ENCODE data around the gene DNAJC30. TPM values are rescaled to one million over a fixed set of nuclear protein-coding genes. Genes with fewer than 3 reads are reported as not detected.

Gene DNAJC30
- total and polyA plus RNA-seq, 2 of the 8 experiments (the other 6 are each of a cell fraction or from before 2014, with no cell fraction given): 6.1 to 6.3 TPM

GRCh38 chr7:73696372-73696771, 13.1 kb upstream of the DNAJC30 start:
- Histone ChIP-seq H3K4me1 (replicated peaks in 1 of 4; ENCODE audit: control insufficient read depth in 3 of 4, insufficient read depth in 4 of 4, low read length in 3 of 4) (no peaks in the 10 kb centered on the region), H3K9ac (replicated peaks in 1 of 4; ENCODE audit: extremely low read depth in 1 of 4, low read depth in 3 of 4, low read length in 3 of 4) (no peak overlapping the region), H3K9me3 (ENCODE audit: insufficient read depth in 2 of 2, low read depth in 1 of 2, low read length in 1 of 2) (no peaks in the 10 kb centered on the region), H3K4me3 (ENCODE audit: extremely low read depth in 1 of 4, insufficient read depth in 2 of 4, low read depth in 3 of 4, low read length in 4 of 4) (no peak overlapping the region), H4K5ac (ENCODE audit: insufficient read length, low read depth, low read length) (no peak overlapping the region), H2AFZ (ENCODE audit: low read length) (no peak overlapping the region), H2BK120ac (replicated peaks; ENCODE audit: low read depth, low read length) (no peak overlapping the region), H3K18ac (ENCODE audit: extremely low read depth, low read length) (no peak overlapping the region), H3K79me1 (ENCODE audit: low read depth, low read length) (no peaks in the 10 kb centered on the region), H3K27ac (ENCODE audit: low read depth, low read length) (no peak overlapping the region), H3K27me3 (replicated peaks in 1 of 4; ENCODE audit: control insufficient read depth in 3 of 4, extremely low read depth in 1 of 4, insufficient read depth in 3 of 4, low read length in 3 of 4) (no peaks in the 10 kb centered on the region), H2BK15ac (ENCODE audit: low read length) (no peak overlapping the region), H3K4me2 (ENCODE audit: insufficient read depth in 1 of 2, low read depth in 2 of 2, low read length in 2 of 2) (no peak overlapping the region), H3K4ac (replicated peaks; ENCODE audit: insufficient read length, low read depth, low read length) (no peak overlapping the region), H2BK12ac (ENCODE audit: low read depth, low read length) (no peak overlapping the region), H3K14ac (ENCODE audit: insufficient read length) (no peak overlapping the region), H4K8ac (ENCODE audit: extremely low read depth, insufficient read depth, low read length) (no peak overlapping the region), H3K36me3 (ENCODE audit: control insufficient read depth in 2 of 4, insufficient read depth in 4 of 4, low read length in 3 of 4) (peaks cover 16 to 50% (median 33%) of the 10 kb centered on the region in 4 experiments; a peak in 7 of 8 replicates), H2BK20ac (ENCODE audit: low read length) (no peak overlapping the region), H3K23me2 (ENCODE audit: low read depth, low read length) (no peaks in the 10 kb centered on the region), H4K91ac (replicated peaks; ENCODE audit: insufficient read length, low read length) (no peak overlapping the region), H4K20me1 (replicated peaks in 1 of 2; ENCODE audit: control insufficient read depth in 1 of 2, insufficient read depth in 2 of 2, low read length in 2 of 2) (peaks cover 5 to 14% of the 10 kb centered on the region in 2 experiments), H2AK5ac (ENCODE audit: low read depth, low read length) (no peak overlapping the region), H2BK5ac (ENCODE audit: low read depth, low read length) (no peak overlapping the region), H3K56ac (replicated peaks; ENCODE audit: insufficient read length, low read depth, low read length) (no peak overlapping the region), H3K23ac (ENCODE audit: insufficient read length) (no peak overlapping the region), H3K79me2 (ENCODE audit: control insufficient read depth in 1 of 2, insufficient read depth in 2 of 2, low read length in 2 of 2) (no peaks in the 10 kb centered on the region)
- FAIRE-seq (no peak), DNase-seq (ENCODE audit: low read depth in 1 of 2, low spot score in 2 of 2) (no peak)
- WGBS, 2 experiments (ENCODE audit: extremely low coverage in 1 of 2, insufficient coverage in 1 of 2, insufficient read length in 1 of 2, insufficient replicate concordance in 2 of 2, low coverage in 1 of 2, low lambda C conversion rate in 2 of 2, missing lambda C conversion rate in 1 of 2): 81% methylated on average over 4 of the region's 4 CpGs; no CpG with 5 or more reads in 1 of the 2 experiments
- POLR2A ChIA-PET (ENCODE audit: partially characterized antibody): interaction anchor here (0.9 to 3.0 kb wide), 6 partner anchors 9 to 70 kb away, joined by 3 to 31 read pairs (median 4); partner anchors contain the start of genes BUD23 and DNAJC30
- no peak for TF ChIP-seq FOSL1 (IDR thresholded peaks at IDR 0.05; ENCODE audit: insufficient read depth, low read depth, low read length)
- TF ChIP-seq YY1 (IDR thresholded peaks at IDR 0.05; ENCODE audit: low read depth, low read length): no peak
- CTCF ChIA-PET (ENCODE audit: partially characterized antibody): interaction anchor here (0.7 to 3.0 kb wide), 8 partner anchors 10 to 111 kb away, joined by 3 to 18 read pairs (median 5); no protein-coding TSS in a partner anchor
